Lower leg skin (tissue), 3 donors: ENCODE data around the gene CHST8.

Source experiments
- CTCF ChIP-seq, 3 donors: fragments of 450-650 bp; IDR thresholded peaks; one replicate each; pipeline ENCODE4 v1.5.1; 2016; ENCODE audit warnings: antibody characterized with exemption in 3 of 3, mild to moderate bottlenecking in 3 of 3, moderate library complexity in 2 of 3
- POLR2A ChIP-seq, 2 donors: fragments of 450-650 bp; IDR thresholded peaks; one replicate each; pipeline ENCODE4 v1.6.1; 2016 to 2017; ENCODE audit warnings: antibody characterized with exemption in 2 of 2, mild to moderate bottlenecking in 1 of 2, moderate library complexity in 1 of 2

GRCh38 chr19:33713194-33713593 is 91.4 kb downstream of the CHST8 start:
- no peak for TF ChIP-seq CTCF (IDR thresholded peaks at IDR 0.05)
- TF ChIP-seq POLR2A (IDR thresholded peaks at IDR 0.05): no peak
